Stimulated activated CD4-positive, alpha-beta T cell treated with anti-CD3 and anti-CD28 coated beads, TNF-alpha, amount 100 ng/mL, for 24 hours (primary cell): ENCODE data around the gene CELSR3.

Experiments
- DNase-seq, 3 experiments: peaks; one replicate each; pipeline ENCODE4 v3.0.0-alpha.2; 2020; ENCODE audit warnings: low read depth in 3 of 3

The CELSR3 gene, protein sequence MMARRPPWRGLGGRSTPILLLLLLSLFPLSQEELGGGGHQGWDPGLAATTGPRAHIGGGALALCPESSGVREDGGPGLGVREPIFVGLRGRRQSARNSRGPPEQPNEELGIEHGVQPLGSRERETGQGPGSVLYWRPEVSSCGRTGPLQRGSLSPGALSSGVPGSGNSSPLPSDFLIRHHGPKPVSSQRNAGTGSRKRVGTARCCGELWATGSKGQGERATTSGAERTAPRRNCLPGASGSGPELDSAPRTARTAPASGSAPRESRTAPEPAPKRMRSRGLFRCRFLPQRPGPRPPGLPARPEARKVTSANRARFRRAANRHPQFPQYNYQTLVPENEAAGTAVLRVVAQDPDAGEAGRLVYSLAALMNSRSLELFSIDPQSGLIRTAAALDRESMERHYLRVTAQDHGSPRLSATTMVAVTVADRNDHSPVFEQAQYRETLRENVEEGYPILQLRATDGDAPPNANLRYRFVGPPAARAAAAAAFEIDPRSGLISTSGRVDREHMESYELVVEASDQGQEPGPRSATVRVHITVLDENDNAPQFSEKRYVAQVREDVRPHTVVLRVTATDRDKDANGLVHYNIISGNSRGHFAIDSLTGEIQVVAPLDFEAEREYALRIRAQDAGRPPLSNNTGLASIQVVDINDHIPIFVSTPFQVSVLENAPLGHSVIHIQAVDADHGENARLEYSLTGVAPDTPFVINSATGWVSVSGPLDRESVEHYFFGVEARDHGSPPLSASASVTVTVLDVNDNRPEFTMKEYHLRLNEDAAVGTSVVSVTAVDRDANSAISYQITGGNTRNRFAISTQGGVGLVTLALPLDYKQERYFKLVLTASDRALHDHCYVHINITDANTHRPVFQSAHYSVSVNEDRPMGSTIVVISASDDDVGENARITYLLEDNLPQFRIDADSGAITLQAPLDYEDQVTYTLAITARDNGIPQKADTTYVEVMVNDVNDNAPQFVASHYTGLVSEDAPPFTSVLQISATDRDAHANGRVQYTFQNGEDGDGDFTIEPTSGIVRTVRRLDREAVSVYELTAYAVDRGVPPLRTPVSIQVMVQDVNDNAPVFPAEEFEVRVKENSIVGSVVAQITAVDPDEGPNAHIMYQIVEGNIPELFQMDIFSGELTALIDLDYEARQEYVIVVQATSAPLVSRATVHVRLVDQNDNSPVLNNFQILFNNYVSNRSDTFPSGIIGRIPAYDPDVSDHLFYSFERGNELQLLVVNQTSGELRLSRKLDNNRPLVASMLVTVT (N-terminal part only)

GRCh38 chr3:48662753-48663488, at the start of gene CELSR3:
TSS of gene CELSR3 (minus strand) at chr3:48662886. CDS start at chr3:48662634, 252 bp downstream.
- DNase-seq: peak in 2 of 3 experiments; percentile 23 to 66

DNA sequence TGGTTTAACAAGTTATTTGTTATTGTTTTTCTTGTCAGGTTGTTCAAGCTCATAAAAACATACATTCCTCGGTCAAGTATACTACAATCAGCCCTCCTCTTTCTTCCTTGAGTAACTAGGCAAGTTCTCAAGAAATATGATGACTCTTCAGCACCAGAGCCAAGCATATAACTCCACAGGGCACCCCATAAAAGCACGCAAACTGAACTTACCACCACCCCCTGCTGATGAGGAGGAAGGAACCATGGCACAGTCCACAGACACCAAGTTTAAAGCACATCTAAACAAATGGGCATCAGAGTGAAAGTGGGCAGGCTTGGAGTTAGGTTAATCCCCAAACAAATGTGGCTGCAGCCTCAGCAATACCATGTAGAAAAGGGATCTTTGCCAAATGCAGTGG, 49.0 kb upstream of the CELSR3 start:
- DNase-seq: no peak

DNA sequence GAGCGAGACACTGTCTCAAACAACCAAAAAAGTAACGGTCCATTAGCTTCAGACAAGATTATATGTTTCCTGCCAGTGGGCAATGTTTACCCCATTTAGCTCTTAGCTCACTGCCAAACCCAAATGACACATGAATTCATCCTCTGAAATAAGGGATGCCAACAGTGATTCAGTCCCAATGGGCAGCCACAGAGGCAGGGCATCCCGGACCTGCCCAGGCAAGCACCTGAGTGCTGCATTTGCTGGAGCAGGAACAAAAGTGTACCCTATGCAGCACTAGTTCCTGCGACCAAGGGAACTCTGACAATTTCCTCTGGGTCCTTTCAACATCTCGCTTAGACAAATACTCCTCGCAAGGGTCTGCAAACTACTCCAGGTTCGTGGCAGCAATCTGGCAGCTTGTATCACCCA, 46.4 kb upstream of the CELSR3 start:
- no peak for DNase-seq

GRCh38 chr3:48708481-48708889, 45.8 kb upstream of the CELSR3 start:
- DNase-seq: no peak

DNA sequence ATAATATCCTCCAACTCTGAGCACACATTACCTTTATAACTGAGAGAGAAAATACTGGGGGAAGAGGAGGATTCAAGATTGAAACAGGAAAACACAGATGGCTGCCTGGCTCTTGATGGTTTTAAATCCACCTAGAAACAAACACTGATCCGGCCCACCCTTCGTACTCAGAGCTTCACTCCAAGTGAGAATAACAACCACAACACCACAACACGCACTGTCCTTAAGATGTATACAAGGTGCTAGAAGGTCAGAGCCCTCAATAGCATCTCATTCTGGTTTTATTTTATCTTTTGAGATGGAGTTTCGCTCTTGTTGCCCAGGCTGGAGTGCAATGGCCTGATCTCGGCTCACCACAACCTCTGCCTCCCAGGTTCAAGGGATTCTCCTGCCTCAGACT, 44.5 kb upstream of the CELSR3 start:
- DNase-seq: no peak

GRCh38 chr3:48702320-48702920, 39.7 kb upstream of the CELSR3 start:
- no peak for DNase-seq

DNA sequence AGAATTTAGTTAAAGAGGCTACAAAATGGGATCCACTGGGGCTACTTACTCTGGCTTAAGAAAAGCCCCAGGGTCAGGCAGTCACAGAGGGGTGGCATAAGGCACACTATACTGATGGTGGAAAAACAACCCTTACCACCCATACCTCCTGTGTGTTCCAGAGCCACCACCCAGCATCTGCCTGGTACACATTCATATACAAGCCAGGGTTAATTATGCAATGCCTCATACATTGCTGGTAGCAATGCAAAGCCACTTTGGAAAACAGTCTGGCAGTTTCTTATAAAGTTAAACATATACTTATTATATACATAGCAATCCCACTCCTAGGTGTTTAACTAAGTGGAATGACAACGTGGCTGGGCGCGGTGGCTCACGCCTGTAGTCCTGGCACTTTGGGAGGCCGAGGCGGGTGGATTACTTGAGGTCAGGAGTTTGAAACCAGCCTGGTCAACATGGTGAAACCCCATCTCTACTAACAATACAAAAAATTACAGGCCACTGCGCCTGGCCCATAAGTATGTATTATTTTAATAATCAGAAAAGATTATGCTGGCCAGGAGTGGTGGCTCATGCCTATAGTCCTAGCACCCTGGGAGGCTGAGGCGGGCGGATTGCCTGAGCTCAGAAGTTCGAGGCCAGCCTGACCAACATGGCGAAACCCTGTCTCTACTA, 38.2 kb upstream of the CELSR3 start:
- DNase-seq: no peak

DNA sequence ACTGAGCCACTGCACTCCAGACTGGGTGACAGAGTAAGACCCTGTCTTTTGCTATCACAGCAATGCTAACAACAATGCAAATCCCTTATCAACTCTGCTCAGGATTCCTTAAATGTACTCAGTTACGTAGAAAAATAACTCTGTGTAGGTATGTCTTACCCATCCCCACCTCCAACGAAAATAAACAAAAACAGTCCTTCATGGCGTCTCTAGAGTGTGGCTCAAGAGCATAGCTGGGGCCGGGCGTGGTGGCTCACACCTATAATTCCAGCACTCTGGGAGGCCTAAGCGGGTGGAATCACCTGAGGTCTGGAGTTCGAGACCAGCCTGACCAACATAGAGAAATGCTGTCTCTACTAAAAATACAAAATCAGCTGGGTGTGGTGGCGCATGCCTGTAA, 36.2 kb upstream of the CELSR3 start:
- DNase-seq: no peak

DNA sequence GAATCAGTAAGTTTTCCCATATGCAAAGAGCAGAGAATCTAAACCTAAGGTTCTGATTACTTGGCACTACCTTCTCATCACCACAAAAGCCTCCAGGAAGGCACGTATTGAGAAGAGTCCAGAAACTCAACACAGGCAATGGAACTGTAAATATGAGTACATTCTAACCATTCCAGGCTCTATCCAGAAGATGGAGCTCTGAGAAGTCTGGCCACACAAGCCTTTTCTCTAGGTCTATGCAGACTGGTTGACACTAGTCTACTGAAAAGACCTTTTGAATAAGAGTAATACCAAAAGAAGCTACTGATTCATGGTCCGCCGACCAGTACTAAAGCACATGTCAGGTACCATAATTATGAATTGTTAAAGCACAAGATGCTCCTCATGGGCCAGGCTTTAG, 35.3 kb upstream of the CELSR3 start:
- DNase-seq: no peak

DNA sequence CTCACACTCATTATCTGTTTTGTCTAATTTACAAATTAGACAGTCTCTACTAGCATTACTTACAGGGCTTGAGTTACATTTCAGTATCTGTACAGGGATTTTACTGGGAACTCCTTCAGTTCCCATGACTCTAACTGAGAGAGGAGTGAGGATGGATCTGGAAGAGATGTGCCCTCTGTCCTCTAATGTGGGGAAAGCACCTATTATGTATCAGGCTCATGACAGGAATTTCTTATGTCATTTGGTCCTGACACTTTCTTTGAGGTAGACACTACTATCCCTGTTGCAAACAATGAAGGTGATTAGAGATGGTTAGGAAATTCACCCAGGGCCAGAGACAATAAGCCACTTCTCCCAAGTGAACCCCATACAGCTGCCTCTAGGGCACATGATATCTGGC, 33.9 kb upstream of the CELSR3 start:
- no peak for DNase-seq

DNA sequence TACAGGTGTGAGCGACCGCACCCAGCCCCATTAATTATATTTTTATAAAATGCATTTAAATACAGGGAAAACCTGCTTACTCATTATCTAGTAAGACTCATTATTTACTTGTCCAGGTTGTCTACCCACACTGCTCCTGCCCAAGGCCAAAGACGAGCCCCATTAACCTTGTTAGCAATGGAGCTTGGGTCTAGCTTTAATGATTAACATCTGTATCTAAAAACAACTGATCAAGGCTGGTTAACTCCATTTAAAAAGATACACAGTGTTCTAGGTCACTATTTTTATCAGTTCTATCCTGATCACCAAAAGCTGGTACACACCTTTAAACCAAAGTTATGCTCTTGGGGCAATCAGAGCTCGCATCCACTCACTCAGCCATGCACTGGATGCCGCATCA, 33.5 kb upstream of the CELSR3 start:
- DNase-seq: no peak

- no peak for DNase-seq
Measured at GRCh38 chr3:48695393-48695753, 32.7 kb upstream of the CELSR3 start.

DNA sequence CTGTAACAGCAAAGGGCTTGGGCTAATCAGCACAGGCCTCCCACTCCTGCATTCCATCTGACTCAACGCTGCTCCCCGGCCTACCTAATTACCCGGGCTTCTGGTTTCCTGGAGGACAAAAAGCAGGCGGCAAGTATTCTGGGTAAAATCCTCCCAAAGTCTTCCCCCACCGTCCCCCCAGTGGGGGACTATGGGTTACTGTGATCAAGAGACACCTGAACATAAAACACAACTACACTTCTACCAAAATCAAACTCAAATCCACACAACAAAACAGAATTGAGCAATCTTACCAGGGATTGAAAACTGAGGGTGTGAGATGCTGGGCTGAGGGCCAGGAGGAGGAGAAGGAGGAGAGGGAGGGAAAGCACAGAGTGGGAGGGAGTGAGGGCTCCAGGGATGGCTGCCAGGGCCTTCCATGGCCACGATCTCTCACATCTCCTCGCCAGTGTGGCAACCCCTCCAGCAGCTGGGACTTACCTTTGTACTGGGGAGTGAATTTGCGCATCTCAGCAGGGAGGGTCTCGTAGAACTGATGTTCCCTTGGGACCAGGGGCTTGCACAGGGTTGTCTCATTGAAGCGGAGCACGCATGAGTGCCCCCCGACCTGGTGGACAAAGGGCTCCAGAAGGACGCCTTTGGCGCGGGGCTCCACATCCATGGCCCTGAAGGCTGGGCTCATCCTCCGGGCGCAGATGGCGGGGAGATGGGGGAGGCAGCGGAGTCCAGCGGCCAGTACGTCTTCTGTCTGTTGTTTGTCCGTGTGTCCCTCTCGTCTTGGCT, 32.1 kb upstream of the CELSR3 start:
- no peak for DNase-seq

- no peak for DNase-seq
Measured at GRCh38 chr3:48693826-48694225, 31.1 kb upstream of the CELSR3 start.

- no peak for DNase-seq
Measured at GRCh38 chr3:48692551-48692950, 29.9 kb upstream of the CELSR3 start.

DNA sequence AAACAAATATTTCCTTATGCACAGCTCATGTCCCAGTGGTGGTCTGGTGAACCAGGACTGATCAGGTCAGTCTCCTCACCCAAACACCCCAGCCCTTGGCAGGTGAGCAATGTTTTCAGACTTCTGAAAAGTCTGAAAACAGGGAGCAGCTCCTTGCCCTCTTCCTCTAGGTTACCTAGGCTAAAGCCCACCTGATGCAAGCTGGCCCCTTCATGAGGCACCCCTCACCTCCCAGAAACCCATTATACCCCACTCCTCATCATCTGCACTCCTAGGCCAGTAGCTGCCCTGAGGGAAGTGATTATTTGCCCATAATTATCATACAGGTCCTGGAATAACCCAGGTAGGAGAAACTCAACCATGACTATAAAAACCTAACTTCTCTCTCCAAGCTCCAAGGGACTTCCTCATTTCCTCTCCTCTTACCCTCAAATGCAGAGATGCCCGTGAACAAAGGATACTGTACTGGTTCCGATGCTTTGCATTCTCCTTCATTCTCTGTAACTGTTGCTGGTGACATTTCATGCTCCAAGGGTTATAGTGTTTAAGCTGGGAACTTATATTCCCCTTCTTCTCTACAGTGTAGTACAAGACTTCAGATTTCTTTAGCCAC, 28.3 kb upstream of the CELSR3 start:
- no peak for DNase-seq

DNA sequence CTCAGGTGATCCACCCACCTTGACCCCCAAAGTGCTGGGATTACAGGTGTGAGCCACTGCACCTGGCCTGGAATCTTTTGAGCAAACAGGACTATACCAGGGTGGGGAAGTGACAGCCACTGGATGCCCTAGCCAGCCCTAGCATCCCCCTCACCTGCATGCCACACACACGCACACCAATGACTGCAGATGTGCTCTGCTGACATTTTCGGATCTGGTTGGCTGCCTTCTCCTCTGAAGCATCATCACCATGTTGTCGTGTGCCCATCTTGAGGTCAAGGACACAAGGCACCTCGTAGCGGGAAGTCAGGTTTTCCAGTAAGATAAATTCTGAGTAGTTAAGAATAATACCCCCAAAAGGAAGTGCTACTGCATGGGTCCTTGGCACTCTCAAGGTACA, 26.7 kb upstream of the CELSR3 start:
- DNase-seq: no peak

- DNase-seq: no peak
Measured at GRCh38 chr3:48688737-48689075, 26.0 kb upstream of the CELSR3 start.

DNA sequence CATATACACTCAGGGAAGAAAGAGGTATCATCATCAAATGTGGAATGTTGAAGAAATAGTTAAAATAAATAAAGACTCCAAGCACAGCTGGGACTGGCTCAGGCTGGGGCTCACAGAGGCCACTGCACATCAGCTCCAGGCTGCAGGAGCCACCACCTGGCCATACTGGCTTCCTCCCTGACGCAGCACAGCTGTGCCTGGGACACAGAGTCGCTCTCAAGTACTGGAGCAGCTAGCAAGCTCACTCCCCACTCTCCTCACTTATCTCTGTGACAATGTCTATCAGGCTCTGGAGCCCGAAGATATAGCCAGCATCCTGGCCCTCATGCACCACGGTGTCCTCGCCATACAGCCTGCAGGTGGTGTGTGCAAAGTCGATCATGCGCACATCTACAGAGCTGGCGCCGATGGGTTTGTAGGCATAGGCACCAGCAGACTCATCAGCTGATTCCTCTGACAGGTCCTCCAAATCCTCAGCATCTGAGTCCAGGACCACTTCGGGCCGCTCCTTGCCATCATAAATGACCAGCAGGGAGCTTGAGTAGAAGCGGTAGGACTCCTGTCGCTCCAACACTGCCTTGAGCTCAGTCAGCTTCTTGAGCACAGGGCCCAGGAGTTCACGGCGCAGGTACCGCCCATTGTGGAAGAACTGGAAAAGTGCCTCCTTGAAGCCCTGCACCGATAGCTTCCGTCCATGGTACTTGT, 25.5 kb upstream of the CELSR3 start:
- DNase-seq: no peak
